ENCODE results near the gene COX14. TPM values are rescaled to one million over a fixed set of nuclear protein-coding genes. Genes with fewer than 3 reads are reported as not detected.

Gene COX14
- total RNA-seq, 2 experiments from 2014 or later = 55.1 to 64.5 TPM

DNA sequence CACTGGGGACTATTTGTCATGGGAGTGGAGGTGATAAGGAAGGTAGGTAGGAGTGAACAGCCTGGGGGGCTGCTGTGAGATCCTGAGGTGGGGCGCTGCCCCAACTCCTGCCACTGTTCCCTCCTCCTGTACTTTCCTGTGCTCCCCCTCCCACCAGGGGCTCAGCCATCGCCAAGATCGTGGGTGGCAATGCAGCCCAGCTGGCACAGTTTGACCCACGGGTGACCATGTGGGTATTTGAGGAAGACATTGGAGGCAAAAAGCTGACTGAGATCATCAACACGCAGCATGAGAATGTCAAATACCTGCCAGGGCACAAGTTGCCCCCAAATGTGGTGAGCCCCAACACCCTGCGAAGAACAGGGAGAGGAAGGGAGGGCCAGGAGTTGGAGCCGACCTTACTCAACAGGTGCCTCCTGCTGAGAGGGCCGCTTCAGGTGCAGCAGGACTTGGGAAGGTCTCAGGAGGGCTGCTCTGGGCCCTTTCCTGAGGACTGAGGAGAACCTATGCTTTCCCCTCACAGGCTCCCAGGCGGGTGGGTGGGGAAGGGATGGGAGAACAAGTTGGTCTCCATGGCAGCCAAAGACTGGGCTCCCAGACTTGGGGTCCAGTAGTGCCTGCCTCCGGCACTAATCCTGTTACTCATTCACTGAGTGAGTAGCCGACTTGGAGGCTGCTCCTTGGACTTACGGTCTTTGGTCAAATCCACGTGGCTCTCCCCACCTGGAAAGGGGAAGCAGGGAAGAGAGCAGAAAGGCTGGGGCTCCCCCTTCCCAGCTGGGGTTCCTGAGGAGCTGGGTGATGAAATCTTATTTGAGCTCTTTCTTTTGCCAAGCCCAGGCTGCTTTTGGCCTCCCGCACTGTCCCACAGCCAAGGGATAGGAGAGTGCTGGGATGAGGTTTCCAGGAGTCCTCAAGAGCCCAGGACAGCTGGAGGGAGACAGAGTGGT lies 7.3 kb upstream of the COX14 start:
- Mint-ChIP-seq H3K27ac (no peak overlapping the region), H3K36me3 (peaks cover 5% of the 10 kb centered on the region), H3K4me3 (no peak overlapping the region), H3K9me3 (ENCODE audit: low read depth) (no peaks in the 10 kb centered on the region), H3K27me3 (no peaks in the 10 kb centered on the region), H3K4me1 (no peaks in the 10 kb centered on the region)
- DNase-seq = no peak
- CTCF ChIA-PET = interaction anchor here (1.6 to 5.8 kb wide), 4 partner anchors 7 to 72 kb away, joined by 3 to 42 read pairs (median 10); partner anchors contain the start of gene COX14
- no peak for ATAC-seq

DNA sequence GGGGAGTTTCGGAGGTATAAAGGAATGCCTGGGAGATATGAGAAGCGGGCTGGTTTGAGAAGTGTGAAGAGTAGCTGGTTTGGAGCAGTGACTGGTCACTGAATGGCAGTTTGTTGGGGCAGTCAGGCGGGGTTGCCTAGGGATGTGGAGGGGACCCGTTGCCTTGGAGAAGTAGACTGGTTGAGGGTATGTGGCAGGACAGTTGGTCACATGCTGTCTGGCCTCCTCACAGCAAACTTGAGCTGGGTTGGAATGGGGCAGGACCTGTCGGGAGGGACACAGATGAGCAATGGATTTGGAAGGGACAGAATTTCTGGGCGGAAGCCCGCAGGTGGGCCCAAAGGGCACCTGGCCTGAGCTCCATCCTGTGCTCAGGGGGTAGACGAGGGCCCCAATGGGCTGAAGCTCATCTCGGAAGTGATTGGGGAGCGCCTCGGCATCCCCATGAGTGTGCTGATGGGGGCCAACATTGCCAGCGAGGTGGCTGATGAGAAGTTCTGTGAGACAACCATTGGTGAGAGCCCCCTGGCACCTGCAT lies 6.1 kb upstream of the COX14 start:
- peaks cover 7% of the 10 kb centered on the region for H3K4me1 Mint-ChIP-seq
- no peaks in the 10 kb centered on the region for H3K9me3 Mint-ChIP-seq (ENCODE audit: low read depth)
- no peaks in the 10 kb centered on the region for H3K27me3 Mint-ChIP-seq
- CTCF ChIA-PET = interaction anchor here (3.8 kb wide), 1 partner anchor 71 kb away, joined by 12 read pairs; no protein-coding TSS in a partner anchor
- DNase-seq (no peak), ATAC-seq (no peak)
- peaks cover 3% of the 10 kb centered on the region for H3K36me3 Mint-ChIP-seq
- H3K4me3 Mint-ChIP-seq = no peak overlapping the region
- H3K27ac Mint-ChIP-seq = no peak overlapping the region

DNA sequence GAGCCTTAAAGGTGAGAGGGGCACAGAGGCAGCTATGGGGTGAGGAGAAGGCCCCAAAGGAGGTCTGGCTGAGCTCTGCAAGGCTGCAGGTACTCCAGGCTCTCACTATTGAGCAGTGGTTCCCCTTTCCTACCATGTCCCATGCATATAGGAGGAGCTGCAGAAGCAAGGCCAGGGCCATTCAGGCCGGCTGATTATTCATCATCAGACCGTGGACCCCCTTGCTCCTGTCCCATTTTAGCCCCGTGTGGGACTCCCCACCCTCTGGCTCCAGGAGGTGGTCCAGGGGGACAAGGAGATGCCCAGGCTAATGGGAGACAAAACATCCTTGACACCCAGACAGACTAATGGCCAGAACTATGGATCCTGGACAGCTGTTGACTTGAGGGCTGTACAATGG lies 5.1 kb upstream of the COX14 start:
- H3K4me3 Mint-ChIP-seq = no peak overlapping the region
- DNase-seq = no peak
- H3K4me1 Mint-ChIP-seq = peaks cover 13% of the 10 kb centered on the region
- H3K9me3 Mint-ChIP-seq (ENCODE audit: low read depth) = no peaks in the 10 kb centered on the region
- peaks cover under 1% of the 10 kb centered on the region for H3K36me3 Mint-ChIP-seq
- CTCF ChIA-PET = interaction anchor here (3.8 to 6.1 kb wide), 2 partner anchors 18 to 70 kb away, joined by 12 to 58 read pairs; no protein-coding TSS in a partner anchor
- H3K27ac Mint-ChIP-seq = no peak overlapping the region
- no peaks in the 10 kb centered on the region for H3K27me3 Mint-ChIP-seq
- no peak for ATAC-seq

DNA sequence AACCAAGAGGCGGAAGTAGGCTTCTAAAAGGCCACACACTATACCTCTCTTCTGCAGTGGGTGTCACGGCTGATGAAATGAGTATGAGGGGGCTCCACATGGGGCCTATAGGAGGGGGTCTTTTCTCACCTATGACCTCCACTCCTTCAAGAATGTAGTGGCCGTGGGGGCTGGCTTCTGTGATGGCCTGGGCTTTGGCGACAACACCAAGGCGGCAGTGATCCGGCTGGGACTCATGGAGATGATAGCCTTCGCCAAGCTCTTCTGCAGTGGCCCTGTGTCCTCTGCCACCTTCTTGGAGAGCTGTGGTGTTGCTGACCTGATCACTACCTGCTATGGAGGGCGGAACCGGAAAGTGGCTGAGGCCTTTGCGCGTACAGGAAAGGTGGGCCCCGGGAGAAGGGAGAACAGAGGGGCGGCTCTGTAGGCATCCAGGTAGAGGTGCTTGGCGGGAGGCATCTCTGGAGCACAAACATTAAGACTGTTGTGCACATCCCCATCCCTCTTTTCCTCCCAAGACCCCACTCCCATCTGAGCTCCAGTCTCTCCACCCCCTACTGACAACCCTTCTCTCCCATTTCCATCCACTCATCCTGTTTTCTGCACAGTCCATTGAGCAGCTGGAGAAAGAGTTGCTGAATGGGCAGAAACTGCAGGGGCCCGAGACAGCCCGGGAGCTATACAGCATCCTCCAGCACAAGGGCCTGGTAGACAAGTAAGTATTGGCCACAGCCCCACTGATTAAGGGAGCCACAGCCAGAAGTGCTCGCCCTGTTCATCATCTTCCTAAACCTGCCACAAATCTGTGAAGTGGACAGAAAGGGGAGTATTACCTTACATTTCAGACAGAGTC lies 4.4 kb upstream of the COX14 start:
- no peak for ATAC-seq
- no peak overlapping the region for H3K27ac Mint-ChIP-seq
- DNase-seq = no peak
- H3K4me1 Mint-ChIP-seq = peaks cover 13% of the 10 kb centered on the region
- H3K36me3 Mint-ChIP-seq = no peaks in the 10 kb centered on the region
- H3K4me3 Mint-ChIP-seq = no peak overlapping the region
- no peaks in the 10 kb centered on the region for H3K9me3 Mint-ChIP-seq (ENCODE audit: low read depth)
- no peaks in the 10 kb centered on the region for H3K27me3 Mint-ChIP-seq
- CTCF ChIA-PET = interaction anchor here (1.0 to 6.1 kb wide), 3 partner anchors 11 to 69 kb away, joined by 3 to 58 read pairs (median 12); no protein-coding TSS in a partner anchor

DNA sequence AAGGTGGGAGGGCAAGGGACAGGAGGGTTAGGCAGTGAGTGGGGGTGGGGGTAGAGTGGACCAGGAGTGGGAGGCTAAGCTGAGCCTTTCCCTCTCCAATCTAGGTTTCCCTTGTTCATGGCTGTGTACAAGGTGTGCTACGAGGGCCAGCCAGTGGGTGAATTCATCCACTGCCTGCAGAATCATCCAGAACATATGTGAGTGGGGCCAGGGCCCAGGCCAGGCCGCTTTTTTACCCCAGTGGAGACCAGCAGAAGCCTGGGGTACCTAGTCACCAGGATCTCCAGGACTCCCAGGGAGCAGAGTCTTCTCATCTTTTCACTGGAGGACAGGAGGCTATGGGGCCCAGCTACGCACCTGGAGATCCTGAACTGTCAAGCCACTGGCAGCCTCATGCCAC lies 2.7 kb upstream of the COX14 start:
- no peak overlapping the region for H3K27ac Mint-ChIP-seq
- H3K4me3 Mint-ChIP-seq = no peak overlapping the region
- no peak for ATAC-seq
- peaks cover 2% of the 10 kb centered on the region for H3K36me3 Mint-ChIP-seq
- no peak for DNase-seq
- H3K9me3 Mint-ChIP-seq (ENCODE audit: low read depth) = no peaks in the 10 kb centered on the region
- peaks cover 24% of the 10 kb centered on the region for H3K4me1 Mint-ChIP-seq
- CTCF ChIA-PET = interaction anchor here (0.7 to 6.1 kb wide), 8 partner anchors 12 to 516 kb away, joined by 3 to 58 read pairs (median 20); partner anchors contain the start of gene CERS5
- H3K27me3 Mint-ChIP-seq = no peaks in the 10 kb centered on the region

DNA sequence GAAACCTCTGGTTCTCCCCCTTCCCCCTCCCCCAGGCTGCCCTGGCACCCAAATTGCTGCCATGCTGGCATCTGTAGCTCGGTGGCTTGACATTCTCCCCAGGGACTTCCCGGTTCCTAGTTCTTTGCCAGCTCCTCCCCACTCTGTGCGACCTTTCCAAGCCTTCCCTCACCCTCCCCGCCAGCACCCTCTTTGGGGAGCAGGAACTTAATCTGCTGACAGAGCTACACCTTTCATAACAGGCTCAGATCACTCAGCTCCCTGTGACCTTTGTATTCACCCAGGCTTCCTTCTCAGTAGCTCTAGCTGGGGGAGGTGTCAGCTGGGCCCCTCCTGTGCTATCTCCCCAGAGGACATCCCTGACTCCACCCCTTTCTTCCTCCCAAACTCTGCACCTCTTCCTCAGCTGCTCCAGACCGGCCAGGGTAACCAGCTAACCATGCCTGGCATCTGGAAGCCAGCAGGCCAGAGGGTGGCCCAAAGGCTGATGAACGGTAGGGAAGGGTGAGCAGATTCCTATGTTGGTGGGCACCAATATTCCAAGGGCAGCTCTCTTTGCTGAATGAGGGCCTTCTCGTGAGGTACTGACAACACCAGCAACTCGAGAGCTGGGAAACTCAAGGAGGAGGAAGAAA lies 1.8 kb upstream of the COX14 start:
- Mint-ChIP-seq H3K27ac (peak overlapping the region; percentile 66), H3K27me3 (no peaks in the 10 kb centered on the region), H3K36me3 (peaks cover 5% of the 10 kb centered on the region), H3K4me3 (no peak overlapping the region), H3K9me3 (ENCODE audit: low read depth) (no peaks in the 10 kb centered on the region), H3K4me1 (peaks cover 26% of the 10 kb centered on the region)
- DNase-seq = no peak
- CTCF ChIA-PET = interaction anchor here (0.9 to 6.1 kb wide), 32 partner anchors 9 to 280 kb away, joined by 3 to 58 read pairs (median 12); partner anchors contain the start of genes CERS5, GPD1, LIMA1 and RACGAP1
- ATAC-seq = no peak

DNA sequence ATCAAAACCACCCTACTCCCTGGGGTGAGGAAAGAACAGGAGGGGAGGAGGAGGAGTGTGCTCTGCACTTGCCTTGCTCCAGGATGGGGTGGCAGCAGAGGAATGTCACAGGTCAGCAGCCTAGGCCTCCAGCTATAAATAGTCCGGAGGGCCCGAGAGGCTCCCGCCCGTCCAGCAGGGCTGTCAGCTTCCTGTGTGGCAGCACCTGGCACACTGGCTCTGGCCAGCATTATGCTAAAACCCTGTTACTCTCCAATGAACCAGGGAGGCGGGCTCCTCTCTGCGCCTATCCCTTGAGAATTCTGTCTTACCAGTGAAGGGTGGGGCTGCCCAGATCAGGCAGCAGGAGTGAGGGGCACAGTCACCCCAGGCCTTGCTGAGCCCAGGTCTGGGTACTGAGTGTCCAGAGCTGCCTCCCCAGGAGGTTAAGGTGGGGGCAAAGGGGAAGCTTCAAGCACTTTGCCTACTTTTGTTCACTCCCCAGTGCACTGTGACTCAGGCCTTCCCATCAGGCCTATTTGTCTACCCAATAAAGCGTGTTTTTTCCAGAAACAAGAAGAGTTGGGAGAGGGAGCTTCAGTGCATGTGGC lies 1.2 kb upstream of the COX14 start:
- no peaks in the 10 kb centered on the region for H3K27me3 Mint-ChIP-seq
- H3K27ac Mint-ChIP-seq = peak overlapping the region; percentile 99
- H3K4me1 Mint-ChIP-seq = peaks cover 32% of the 10 kb centered on the region

DNA sequence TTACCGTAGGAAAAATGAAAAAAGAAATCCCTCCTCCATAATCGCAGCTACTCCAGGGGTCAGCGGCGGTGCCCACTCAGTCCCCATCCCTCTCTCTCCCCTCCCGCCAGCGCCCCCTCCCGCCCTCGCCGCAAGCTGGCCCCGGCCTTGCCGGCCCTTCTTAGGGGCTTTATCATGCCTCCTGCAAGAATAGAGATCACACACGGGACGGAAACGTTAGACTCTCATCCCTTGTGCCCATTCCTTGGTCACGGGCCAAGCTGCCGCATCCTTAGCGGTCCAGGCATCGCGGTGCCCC lies 692 bp upstream of the COX14 start:
- no peaks in the 10 kb centered on the region for H3K9me3 Mint-ChIP-seq (ENCODE audit: low read depth)
- no peak for ATAC-seq
- CTCF ChIA-PET = interaction anchor here (0.7 to 6.1 kb wide), 59 partner anchors 10 to 1138 kb away, joined by 3 to 58 read pairs (median 6); partner anchors contain the start of genes CERS5, GPD1, LARP4 and LIMA1

More for the DNA sequence above, 1.2 kb upstream of the COX14 start:
- peaks cover 10% of the 10 kb centered on the region for H3K36me3 Mint-ChIP-seq
- CTCF ChIA-PET = interaction anchor here (0.9 to 6.1 kb wide), 49 partner anchors 9 to 874 kb away, joined by 3 to 58 read pairs (median 8); partner anchors contain the start of genes CERS5, GPD1, LARP4 and LIMA1
- DNase-seq (no peak), ATAC-seq (no peak)
- no peaks in the 10 kb centered on the region for H3K9me3 Mint-ChIP-seq (ENCODE audit: low read depth)
- H3K4me3 Mint-ChIP-seq = peak overlapping the region; percentile 100

DNA sequence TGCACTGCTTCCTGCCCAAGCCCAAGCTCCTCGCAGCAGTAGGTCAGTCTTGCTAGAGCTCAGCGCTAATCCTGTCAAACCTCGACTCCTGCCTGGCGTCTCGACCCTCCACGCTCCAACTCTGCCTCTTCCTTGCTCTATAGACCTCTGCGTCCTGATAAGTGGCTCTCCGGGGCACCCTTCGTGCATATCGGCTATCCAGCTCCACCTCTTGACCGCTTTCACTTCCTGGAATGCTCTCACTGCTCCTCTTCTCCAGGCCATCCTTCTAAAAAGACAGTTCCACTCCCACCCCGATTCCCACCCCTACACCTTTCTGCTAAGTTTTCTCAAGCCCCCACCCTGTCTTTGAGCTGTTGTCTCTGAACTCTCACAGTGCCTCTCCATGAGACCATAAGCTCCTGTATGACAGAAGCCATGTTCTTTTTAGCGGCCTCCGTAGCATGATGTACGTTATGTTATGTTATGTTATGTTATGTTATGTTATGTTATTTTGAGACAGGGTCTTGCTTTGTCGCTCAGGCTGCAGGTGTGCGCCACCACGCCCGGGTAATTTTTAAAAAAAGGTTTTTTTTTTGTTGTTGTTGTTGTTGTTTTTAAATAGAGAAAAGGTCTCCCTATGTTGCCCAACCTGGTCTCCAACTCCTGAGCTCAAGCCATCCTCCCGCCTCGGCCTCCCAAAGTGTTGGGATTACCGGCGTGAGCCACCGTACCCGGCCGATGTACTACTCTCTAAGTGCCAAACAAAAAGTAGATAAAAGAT lies 601 bp downstream of the COX14 start:
- Mint-ChIP-seq H3K4me1 (peaks cover 36% of the 10 kb centered on the region), H3K4me3 (peak overlapping the region; percentile 100), H3K27me3 (no peaks in the 10 kb centered on the region), H3K36me3 (peaks cover 19% of the 10 kb centered on the region), H3K9me3 (ENCODE audit: low read depth) (no peaks in the 10 kb centered on the region), H3K27ac (peak overlapping the region; percentile 99)
- CTCF ChIA-PET = interaction anchor here (0.7 to 6.1 kb wide), 40 partner anchors 8 to 578 kb away, joined by 3 to 58 read pairs (median 8); partner anchors contain the start of genes CERS5, GPD1 and SMARCD1
- ATAC-seq (no peak), DNase-seq (no peak)

More for the DNA sequence above, 692 bp upstream of the COX14 start:
- no peak for DNase-seq
- H3K27me3 Mint-ChIP-seq = no peaks in the 10 kb centered on the region
- H3K4me3 Mint-ChIP-seq = peak overlapping the region; percentile 100
- peaks cover 34% of the 10 kb centered on the region for H3K4me1 Mint-ChIP-seq
- peak overlapping the region; percentile 99 for H3K27ac Mint-ChIP-seq
- peaks cover 11% of the 10 kb centered on the region for H3K36me3 Mint-ChIP-seq

DNA sequence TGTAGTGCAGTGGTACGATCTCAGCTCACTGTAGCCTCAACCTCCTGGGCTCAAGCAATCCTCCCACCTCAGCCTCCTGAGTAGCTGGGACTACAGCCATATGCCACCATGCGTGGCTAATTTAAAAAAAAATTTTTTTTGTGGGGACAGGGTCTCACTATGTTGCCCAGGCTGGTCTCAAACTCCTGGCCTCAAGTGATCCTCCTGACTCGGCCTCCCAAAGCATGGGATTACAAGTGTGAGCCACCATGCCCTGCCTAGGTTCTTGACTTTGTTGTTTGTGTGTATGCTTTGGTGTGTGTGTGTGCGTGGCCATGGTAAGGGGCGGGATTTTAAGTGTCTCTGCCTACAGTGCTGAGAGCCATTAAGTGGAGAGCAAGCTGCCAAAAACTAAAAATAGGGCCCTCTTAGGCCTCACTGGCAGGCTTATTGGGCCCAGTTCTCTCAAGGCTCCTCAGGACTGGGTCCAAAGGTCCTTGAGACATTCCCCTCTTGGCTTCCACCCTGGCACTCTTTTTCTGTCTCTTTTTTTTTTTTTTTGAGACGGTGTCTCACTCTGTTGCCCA lies 5.1 kb downstream of the COX14 start:
- Mint-ChIP-seq H3K27me3 (no peaks in the 10 kb centered on the region), H3K27ac (peak overlapping the region; percentile 30), H3K36me3 (peaks cover 33% of the 10 kb centered on the region), H3K9me3 (ENCODE audit: low read depth) (no peaks in the 10 kb centered on the region), H3K4me3 (no peak overlapping the region), H3K4me1 (peaks cover 22% of the 10 kb centered on the region)
- ATAC-seq = no peak
- CTCF ChIA-PET = interaction anchor here (0.9 to 1.2 kb wide), 2 partner anchors 9 to 59 kb away, joined by 3 to 4 read pairs; no protein-coding TSS in a partner anchor
- DNase-seq = no peak

DNA sequence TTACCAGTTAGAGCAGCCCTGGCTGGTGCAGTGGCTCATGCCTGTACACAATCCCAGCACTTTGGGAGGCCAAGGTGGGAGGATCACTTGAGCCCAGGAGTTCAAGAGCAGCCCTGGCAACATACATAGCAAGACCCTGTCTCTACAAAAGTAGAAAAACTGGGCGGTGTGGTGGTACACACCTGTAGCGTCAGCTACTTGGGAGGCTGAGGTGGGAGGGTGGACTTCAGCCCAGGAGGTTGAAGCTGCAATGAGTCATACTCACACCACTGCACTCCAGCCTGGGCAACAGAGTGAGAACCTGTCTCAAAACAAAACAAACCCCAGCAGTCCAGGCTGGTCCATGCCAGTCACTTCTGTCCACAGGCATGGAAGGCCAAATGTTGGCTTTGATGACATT lies 7.4 kb downstream of the COX14 start:
- no peak overlapping the region for H3K27ac Mint-ChIP-seq
- DNase-seq = no peak
- H3K4me3 Mint-ChIP-seq = no peak overlapping the region
- H3K9me3 Mint-ChIP-seq (ENCODE audit: low read depth) = no peaks in the 10 kb centered on the region
- CTCF ChIA-PET = interaction anchor here (1.2 to 4.6 kb wide), 2 partner anchors 8 to 13 kb away, joined by 4 to 26 read pairs; partner anchors contain the start of gene COX14
- peaks cover 13% of the 10 kb centered on the region for H3K4me1 Mint-ChIP-seq
- no peaks in the 10 kb centered on the region for H3K27me3 Mint-ChIP-seq
- ATAC-seq = no peak
- peaks cover 40% of the 10 kb centered on the region for H3K36me3 Mint-ChIP-seq

All from activated CD8-positive, alpha-beta memory T cell treated with anti-CD3 and anti-CD28 coated beads, Interleukin-2, amount 10 ng/mL, durations not matched to agents 7 days and 5 days (primary cell).